Activated CD8-positive, alpha-beta T cell treated with anti-CD3 and anti-CD28 coated beads for 36 hours (primary cell): ENCODE data around the gene SERPINH1. TPM values are rescaled to one million over a fixed set of nuclear protein-coding genes. Genes with fewer than 3 reads are reported as not detected.

ENCODE experiments used
- ATAC-seq: fragments of 200-7000 bp; cut with Tn5 transposase; one replicate; pipeline ENCODE4 v1.10.0; 2021; ENCODE audit warnings: mild to moderate bottlenecking, moderate library complexity
- CTCF ChIA-PET: fragments of 350-600 bp; sonication (Branson Sonifier 250); formaldehyde crosslinking; loops from one replicate; lab custom pipeline; 2021; ENCODE audit warnings: antibody characterized with exemption; lab: Charles Lee
- POLR2A ChIA-PET: fragments of 350-600 bp; sonication (Branson Sonifier 250); formaldehyde crosslinking; loops from one replicate; lab custom pipeline; 2021; ENCODE audit warnings: antibody characterized with exemption; lab: Charles Lee
- DNase-seq: peaks from one replicate; pipeline ENCODE4 v3.0.0-alpha.2; 2020
- H3K27ac Mint-ChIP-seq: one replicate; pipeline ENCODE4 v1.8.0; 2021; ENCODE audit warnings: mild to moderate bottlenecking, mixed read lengths
- H3K27me3 Mint-ChIP-seq: one replicate; pipeline ENCODE4 v1.8.0; 2021; ENCODE audit warnings: mixed read lengths
- H3K36me3 Mint-ChIP-seq: one replicate; pipeline ENCODE4 v1.8.0; 2021; ENCODE audit warnings: low read depth, mixed read lengths
- H3K4me1 Mint-ChIP-seq: one replicate; pipeline ENCODE4 v1.8.0; 2021; ENCODE audit warnings: low read depth, mixed read lengths
- H3K4me3 Mint-ChIP-seq: one replicate; pipeline ENCODE4 v1.8.0; 2021; ENCODE audit warnings: mild to moderate bottlenecking, moderate library complexity, mixed read lengths
- H3K9me3 Mint-ChIP-seq: one replicate; pipeline ENCODE4 v1.8.0; 2021; ENCODE audit warnings: mixed read lengths
- intact Hi-C: fragments of 100-400 bp; cut with micrococcal nuclease; formaldehyde crosslinking; loops from one replicate; pipeline ENCODE4 v1.10.0; 2022
- total RNA-seq, 2 experiments: library from RNA; stranded (reverse); gene quantifications; one replicate each; pipeline ENCODE4 v1.2.3, GENCODE V29; 2021
- TF ChIP-seq, protein P1 (sequence below): fragments of 200-600 bp; IDR thresholded peaks from one replicate; pipeline ENCODE4 v1.8.0; 2022; ENCODE audit warnings: antibody characterized with exemption, mild to moderate bottlenecking

Gene SERPINH1
- total RNA-seq, 2 experiments from 2014 or later = 15.7 to 17.7 TPM

DNA sequence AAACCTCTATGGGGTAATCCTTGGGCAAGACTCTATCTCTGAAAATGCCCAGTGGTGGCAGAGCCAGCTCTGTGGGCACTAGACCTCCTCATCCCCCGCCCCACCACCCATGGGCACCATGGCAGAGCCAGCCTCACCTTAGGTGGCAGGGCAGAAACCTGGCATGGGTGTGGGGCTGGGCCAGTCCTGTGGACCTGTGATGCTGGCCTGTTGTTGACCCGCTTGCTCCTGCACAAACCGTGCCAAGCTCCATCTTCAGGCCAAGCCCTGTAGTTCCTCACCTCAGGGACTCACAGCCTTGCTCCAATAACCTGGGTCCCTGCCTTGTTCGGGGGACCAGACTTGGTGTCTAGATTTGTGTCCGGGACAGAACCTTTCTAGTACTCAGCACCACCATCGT lies 8.9 kb upstream of the SERPINH1 start:
- TF ChIP-seq, protein P1, sequence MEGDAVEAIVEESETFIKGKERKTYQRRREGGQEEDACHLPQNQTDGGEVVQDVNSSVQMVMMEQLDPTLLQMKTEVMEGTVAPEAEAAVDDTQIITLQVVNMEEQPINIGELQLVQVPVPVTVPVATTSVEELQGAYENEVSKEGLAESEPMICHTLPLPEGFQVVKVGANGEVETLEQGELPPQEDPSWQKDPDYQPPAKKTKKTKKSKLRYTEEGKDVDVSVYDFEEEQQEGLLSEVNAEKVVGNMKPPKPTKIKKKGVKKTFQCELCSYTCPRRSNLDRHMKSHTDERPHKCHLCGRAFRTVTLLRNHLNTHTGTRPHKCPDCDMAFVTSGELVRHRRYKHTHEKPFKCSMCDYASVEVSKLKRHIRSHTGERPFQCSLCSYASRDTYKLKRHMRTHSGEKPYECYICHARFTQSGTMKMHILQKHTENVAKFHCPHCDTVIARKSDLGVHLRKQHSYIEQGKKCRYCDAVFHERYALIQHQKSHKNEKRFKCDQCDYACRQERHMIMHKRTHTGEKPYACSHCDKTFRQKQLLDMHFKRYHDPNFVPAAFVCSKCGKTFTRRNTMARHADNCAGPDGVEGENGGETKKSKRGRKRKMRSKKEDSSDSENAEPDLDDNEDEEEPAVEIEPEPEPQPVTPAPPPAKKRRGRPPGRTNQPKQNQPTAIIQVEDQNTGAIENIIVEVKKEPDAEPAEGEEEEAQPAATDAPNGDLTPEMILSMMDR = no peak
- no peaks in the 10 kb centered on the region for H3K27me3 Mint-ChIP-seq
- intact Hi-C loops = no loop called here
- H3K4me1 Mint-ChIP-seq = peaks cover 4% of the 10 kb centered on the region
- H3K27ac Mint-ChIP-seq = no peak overlapping the region
- DNase-seq = no peak
- H3K36me3 Mint-ChIP-seq = no peaks in the 10 kb centered on the region
- H3K9me3 Mint-ChIP-seq = no peaks in the 10 kb centered on the region
- ATAC-seq = no peak
- POLR2A ChIA-PET = interaction anchor here (0.8 to 1.1 kb wide), 2 partner anchors 11 to 153 kb away, joined by 3 read pairs; partner anchors contain the start of gene RPS3
- CTCF ChIA-PET = interaction anchor here (0.7 to 2.7 kb wide), 3 partner anchors 24 to 250 kb away, joined by 3 to 10 read pairs (median 3); no protein-coding TSS in a partner anchor
- H3K4me3 Mint-ChIP-seq = no peak overlapping the region

DNA sequence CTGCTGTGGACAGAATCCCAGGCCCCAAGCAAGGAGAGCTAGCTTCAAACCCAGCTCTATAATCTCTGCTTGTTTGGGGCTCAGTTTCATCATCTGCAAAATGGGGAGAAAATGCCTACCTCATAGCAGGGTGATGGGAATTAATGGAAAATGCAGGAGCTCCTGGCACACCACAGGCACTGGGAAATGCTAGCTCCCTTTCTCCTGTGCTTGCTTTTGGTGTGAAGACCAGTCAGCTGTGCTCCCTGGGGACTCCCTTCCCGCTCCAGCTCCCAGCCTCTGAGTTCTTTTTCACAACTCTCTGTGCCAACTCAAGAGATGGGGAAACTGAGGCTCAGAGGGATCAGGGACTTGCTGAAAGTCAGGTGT lies 8.2 kb upstream of the SERPINH1 start:
- Mint-ChIP-seq H3K4me3 (no peak overlapping the region), H3K27me3 (no peaks in the 10 kb centered on the region), H3K27ac (no peak overlapping the region), H3K36me3 (no peaks in the 10 kb centered on the region), H3K9me3 (no peaks in the 10 kb centered on the region), H3K4me1 (peaks cover 4% of the 10 kb centered on the region)
- ChIA-PET CTCF (interaction anchor here (0.7 to 2.7 kb wide), 4 partner anchors 22 to 249 kb away, joined by 3 to 10 read pairs (median 3); no protein-coding TSS in a partner anchor), POLR2A (interaction anchor here (1.1 kb wide), 1 partner anchor 11 kb away, joined by 3 read pairs; no protein-coding TSS in a partner anchor)
- ATAC-seq = no peak
- TF ChIP-seq, protein P1 = no peak
- no peak for DNase-seq
- intact Hi-C loops = no loop called here

DNA sequence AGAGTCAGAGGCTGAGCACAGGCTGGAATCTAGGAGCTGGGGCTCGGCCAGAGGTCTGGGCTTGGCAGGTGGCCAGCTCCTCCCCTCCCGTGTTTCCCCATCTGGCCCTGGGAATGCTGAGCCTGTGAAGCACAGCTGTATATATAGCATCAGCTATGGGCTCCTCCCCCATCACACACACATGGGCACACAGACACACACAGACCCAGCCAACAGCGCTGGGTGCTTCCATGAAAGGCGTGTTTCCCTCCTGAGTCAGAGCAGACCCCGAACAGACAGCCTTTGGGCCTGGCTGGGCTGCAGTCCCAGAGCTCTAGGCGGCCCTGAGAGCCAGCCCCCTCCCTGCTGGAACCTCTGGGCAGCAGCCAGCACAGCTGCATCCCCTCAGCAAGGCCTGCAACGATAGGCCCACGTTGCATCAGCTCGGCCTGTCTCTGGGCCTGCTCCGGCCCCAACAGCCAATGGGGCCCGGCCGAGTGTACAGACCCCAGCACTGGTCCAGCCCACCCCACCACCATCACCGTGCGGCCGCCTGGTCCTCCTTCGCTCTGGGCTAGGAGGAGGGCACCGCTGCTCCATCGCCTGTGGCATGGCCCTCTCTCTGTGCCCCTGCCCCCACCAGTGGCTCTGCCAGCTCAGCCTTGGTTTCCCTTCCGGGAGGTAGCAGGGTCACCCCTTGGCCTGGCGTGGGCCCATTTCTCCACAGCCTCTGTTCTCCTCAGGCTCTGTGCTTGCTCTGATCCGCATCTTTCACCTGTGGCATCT lies 7.6 kb upstream of the SERPINH1 start:
- Mint-ChIP-seq H3K36me3 (no peaks in the 10 kb centered on the region), H3K4me1 (peaks cover under 1% of the 10 kb centered on the region), H3K27ac (no peak overlapping the region), H3K9me3 (no peaks in the 10 kb centered on the region), H3K27me3 (no peaks in the 10 kb centered on the region), H3K4me3 (no peak overlapping the region)
- TF ChIP-seq, protein P1 = no peak
- DNase-seq (no peak), ATAC-seq (no peak)
- ChIA-PET POLR2A (interaction anchor here (0.6 to 1.1 kb wide), 2 partner anchors 8 to 10 kb away, joined by 3 read pairs; no protein-coding TSS in a partner anchor), CTCF (interaction anchor here (0.9 to 2.7 kb wide), 2 partner anchors 22 to 23 kb away, joined by 3 to 10 read pairs; no protein-coding TSS in a partner anchor)
- intact Hi-C loops = no loop called here

DNA sequence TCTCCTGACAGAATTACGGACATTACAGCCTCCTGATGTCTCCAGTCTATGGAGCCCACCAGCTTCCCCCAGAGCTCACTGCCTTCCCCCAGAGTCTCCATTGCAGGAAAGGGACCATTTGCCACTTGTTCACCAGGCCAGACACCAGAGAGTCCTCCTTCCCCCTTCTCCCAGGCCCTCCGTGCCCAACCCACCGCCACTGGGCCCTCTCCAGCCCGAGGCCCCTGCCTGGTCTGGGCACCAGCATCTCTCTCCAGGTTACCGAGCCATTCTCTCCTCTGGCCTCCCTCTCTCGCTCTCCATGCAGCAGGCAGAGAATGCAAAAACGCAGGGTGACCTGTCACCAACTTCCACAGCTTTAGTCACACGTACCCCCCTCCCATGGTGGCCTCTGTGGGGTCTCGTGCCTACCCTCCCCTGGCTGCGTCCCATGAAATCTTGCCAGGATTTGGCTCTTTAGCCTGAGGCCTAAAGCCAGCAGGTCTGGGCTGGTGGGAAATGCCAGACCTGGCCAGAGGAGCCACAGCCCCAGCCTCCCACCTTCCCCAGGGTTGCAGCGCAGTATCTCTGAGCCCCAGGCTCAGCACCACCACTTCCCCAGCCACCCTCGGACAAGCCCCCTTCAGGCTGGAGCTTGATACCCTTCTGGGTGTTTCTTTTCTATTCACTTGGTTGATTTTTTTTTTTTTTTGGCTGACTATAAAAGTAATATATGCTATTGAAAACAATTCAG lies 6.8 kb upstream of the SERPINH1 start:
- ATAC-seq (no peak), DNase-seq (no peak)
- H3K9me3 Mint-ChIP-seq = no peaks in the 10 kb centered on the region
- TF ChIP-seq, protein P1 = no peak
- ChIA-PET POLR2A (interaction anchor here (0.6 kb wide), 1 partner anchor 9 kb away, joined by 3 read pairs; no protein-coding TSS in a partner anchor), CTCF (interaction anchor here (0.9 to 2.7 kb wide), 3 partner anchors 9 to 23 kb away, joined by 3 to 10 read pairs (median 6); no protein-coding TSS in a partner anchor)
- no peaks in the 10 kb centered on the region for H3K4me1 Mint-ChIP-seq
- no peaks in the 10 kb centered on the region for H3K27me3 Mint-ChIP-seq
- no peaks in the 10 kb centered on the region for H3K36me3 Mint-ChIP-seq
- no peak overlapping the region for H3K4me3 Mint-ChIP-seq
- intact Hi-C loops = no loop called here
- no peak overlapping the region for H3K27ac Mint-ChIP-seq
